Gastroesophageal sphincter (tissue), 4 donors: ENCODE measurements around the gene NIPA2. TPM values are rescaled to one million over a fixed set of nuclear protein-coding genes. Genes with fewer than 3 reads are reported as not detected.

ENCODE experiments used
- ATAC-seq: fragments of 150-250 bp; one replicate; pipeline ENCODE4 v1.9.1; 2016; ENCODE audit warnings: mild to moderate bottlenecking, moderate library complexity
- H3K27ac ChIP-seq, 4 donors: fragments of 200-600 bp; sonication (generic) in 3 of 4; 1 replicate in 3 of 4; 2 replicates in 1 of 4; pipeline ENCODE4 v1.5.1; 2016 to 2019
- H3K27me3 ChIP-seq: fragments of 200-600 bp; sonication (generic); one replicate; pipeline ENCODE4 v1.5.1; 2019
- H3K36me3 ChIP-seq, 2 donors: fragments of 200-600 bp; sonication (generic); one replicate each; pipeline ENCODE4 v1.5.1; 2019; ENCODE audit warnings: control low read depth in 1 of 2
- H3K4me1 ChIP-seq, 3 donors: fragments of 200-600 bp; sonication (generic); 1 replicate in 2 of 3; 2 replicates in 1 of 3; pipeline ENCODE4 v1.5.1; 2016 to 2019; ENCODE audit warnings: control low read depth in 2 of 3
- H3K4me3 ChIP-seq, 2 donors: fragments of 200-600 bp; sonication (generic); one replicate each; pipeline ENCODE4 v1.5.1; 2019; ENCODE audit warnings: mild to moderate bottlenecking in 1 of 2, moderate library complexity in 1 of 2
- H3K9me3 ChIP-seq, 3 donors: fragments of 200-600 bp; sonication (generic); one replicate each; pipeline ENCODE4 v1.5.1; 2017 to 2019; ENCODE audit warnings: control low read depth in 2 of 3
- EP300 ChIP-seq: sonication (generic); formaldehyde crosslinking; IDR thresholded peaks from one replicate; pipeline ENCODE4 v1.6.1; 2017; ENCODE audit warnings: antibody characterized with exemption, mild to moderate bottlenecking
- POLR2A ChIP-seq, 2 donors: fragments of 450-650 bp; IDR thresholded peaks; one replicate each; pipeline ENCODE4 v1.6.1; 2017; ENCODE audit warnings: antibody characterized with exemption in 2 of 2, mild to moderate bottlenecking in 2 of 2, moderate library complexity in 1 of 2
- POLR2AphosphoS5 ChIP-seq: sonication (generic); formaldehyde crosslinking; IDR thresholded peaks from one replicate; pipeline ENCODE4 v1.6.1; 2017; ENCODE audit warnings: antibody characterized with exemption
- WGBS, 2 donors: methylation state at CpG; one replicate each; pipeline ENCODE4 v1.1.5; 2018; ENCODE audit warnings: low coverage in 1 of 2; 5-methylcytosine and 5-hydroxymethylcytosine counted together
- total RNA-seq, 4 donors: library from RNA; depleted of rRNA; stranded (reverse); fragments of >200 nt; gene quantifications; one replicate each; pipeline ENCODE4 v1.1.0, GENCODE V29; 2016
- TF ChIP-seq, protein P1 (sequence below), 4 experiments: fragments of 200-600 bp in 2 of 4; fragments of 450-650 bp in 2 of 4; sonication (generic) in 1 of 4; IDR thresholded peaks; one replicate each; pipeline ENCODE4 v1.5.1; 2017 to 2019; ENCODE audit warnings: antibody characterized with exemption in 4 of 4, mild to moderate bottlenecking in 2 of 4, moderate library complexity in 2 of 4

NIPA2 gene
- total RNA-seq, 4 donors from 2014 or later: 37.0 to 42.5 (median 40.2) TPM

DNA sequence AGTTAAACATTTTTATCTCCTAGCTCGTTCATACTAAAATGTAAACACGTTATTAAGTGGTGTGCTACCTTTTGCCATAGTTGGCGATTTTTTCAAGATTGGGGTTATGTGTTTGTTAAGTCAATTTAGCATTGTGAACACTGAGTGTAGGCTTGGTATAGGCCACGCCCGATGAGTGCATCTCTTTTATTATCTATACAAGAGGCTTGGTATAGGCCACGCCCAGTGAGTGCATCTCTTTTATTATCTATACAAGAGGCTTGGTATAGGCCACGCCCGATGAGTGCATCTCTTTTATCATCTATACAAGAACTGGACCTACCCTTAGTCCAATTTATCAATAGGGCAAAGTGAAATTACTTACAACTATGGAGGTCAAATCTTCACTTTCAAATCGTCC lies 70.4 kb downstream of the NIPA2 start:
- H3K4me1 ChIP-seq: no peaks in the 10 kb centered on the region
- H3K4me3 ChIP-seq: no peak overlapping the region
- no peak for TF ChIP-seq POLR2AphosphoS5
- TF ChIP-seq, protein P1, sequence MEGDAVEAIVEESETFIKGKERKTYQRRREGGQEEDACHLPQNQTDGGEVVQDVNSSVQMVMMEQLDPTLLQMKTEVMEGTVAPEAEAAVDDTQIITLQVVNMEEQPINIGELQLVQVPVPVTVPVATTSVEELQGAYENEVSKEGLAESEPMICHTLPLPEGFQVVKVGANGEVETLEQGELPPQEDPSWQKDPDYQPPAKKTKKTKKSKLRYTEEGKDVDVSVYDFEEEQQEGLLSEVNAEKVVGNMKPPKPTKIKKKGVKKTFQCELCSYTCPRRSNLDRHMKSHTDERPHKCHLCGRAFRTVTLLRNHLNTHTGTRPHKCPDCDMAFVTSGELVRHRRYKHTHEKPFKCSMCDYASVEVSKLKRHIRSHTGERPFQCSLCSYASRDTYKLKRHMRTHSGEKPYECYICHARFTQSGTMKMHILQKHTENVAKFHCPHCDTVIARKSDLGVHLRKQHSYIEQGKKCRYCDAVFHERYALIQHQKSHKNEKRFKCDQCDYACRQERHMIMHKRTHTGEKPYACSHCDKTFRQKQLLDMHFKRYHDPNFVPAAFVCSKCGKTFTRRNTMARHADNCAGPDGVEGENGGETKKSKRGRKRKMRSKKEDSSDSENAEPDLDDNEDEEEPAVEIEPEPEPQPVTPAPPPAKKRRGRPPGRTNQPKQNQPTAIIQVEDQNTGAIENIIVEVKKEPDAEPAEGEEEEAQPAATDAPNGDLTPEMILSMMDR (IDR thresholded peaks at IDR 0.05): no peak
- no peak for ATAC-seq
- peaks cover 0 to 99% of the 10 kb centered on the region in 2 donors for H3K36me3 ChIP-seq
- H3K27ac ChIP-seq: no peak overlapping the region
- no peaks in the 10 kb centered on the region for H3K9me3 ChIP-seq
- no peaks in the 10 kb centered on the region for H3K27me3 ChIP-seq
- whole genome bisulfite sequencing, 2 donors: 91% methylated on average over 7 to 9 of the region's 9 CpGs

DNA sequence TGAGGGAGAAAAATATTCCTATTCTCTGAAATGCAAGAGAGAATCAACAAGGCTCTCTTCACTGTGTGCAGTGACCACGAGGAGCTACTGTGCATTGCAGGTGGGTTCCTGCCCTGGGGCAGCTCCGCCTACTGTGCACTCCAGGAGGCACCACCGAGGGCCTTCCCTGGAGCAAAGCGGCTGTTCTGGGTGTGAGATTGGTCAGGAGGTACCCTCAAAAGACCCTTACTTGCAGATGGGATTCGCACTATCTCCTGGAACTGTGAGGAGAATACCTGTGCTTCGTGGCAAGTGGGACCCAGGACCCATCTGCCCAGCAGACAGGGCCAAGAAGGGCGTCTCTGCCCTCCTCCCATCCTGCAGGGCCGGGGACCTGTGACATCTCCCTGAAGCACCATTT lies 72.8 kb downstream of the NIPA2 start:
- WGBS, 2 donors: 96% methylated on average over 4 of the region's 8 CpGs; no CpG with 5 or more reads in 1 of the 2 donors
- Histone ChIP-seq H3K4me1 (no peaks in the 10 kb centered on the region), H3K36me3 (peaks cover 0 to 100% of the 10 kb centered on the region in 2 donors), H3K27me3 (no peaks in the 10 kb centered on the region), H3K4me3 (no peak overlapping the region), H3K27ac (no peak overlapping the region), H3K9me3 (no peaks in the 10 kb centered on the region)
- ATAC-seq: no peak
- TF ChIP-seq POLR2A (IDR thresholded peaks at IDR 0.05) (no peak), POLR2AphosphoS5 (no peak), EP300 (no peak)
- TF ChIP-seq, protein P1 (IDR thresholded peaks at IDR 0.05): no peak

DNA sequence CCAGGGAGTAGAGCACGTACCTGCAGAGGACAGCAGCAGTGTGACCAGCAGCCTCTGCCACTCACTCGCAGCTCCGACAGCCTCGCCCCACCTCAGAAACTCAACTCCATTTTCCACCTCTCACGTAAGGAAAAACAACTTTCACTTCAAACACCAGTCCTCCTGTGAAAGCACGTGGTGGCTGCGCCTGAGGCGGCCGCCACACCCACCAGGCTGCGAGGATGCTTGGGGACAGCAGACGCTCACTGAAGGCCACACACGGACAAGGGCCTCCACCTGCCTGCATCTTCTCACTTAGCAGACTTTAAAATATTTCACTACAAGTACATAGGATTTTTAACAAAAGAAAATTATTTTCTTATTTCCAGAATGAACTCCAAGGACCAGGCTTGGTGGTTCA lies 73.8 kb downstream of the NIPA2 start:
- TF ChIP-seq, protein P1 (IDR thresholded peaks at IDR 0.05): no peak
- TF ChIP-seq EP300: no peak
- no peak for TF ChIP-seq POLR2A (IDR thresholded peaks at IDR 0.05)
- TF ChIP-seq POLR2AphosphoS5: no peak
- no peaks in the 10 kb centered on the region for H3K4me1 ChIP-seq
- no peaks in the 10 kb centered on the region for H3K9me3 ChIP-seq
- ATAC-seq: no peak
- 50 to 100% methylated on average over 1 to 4 of the region's 12 CpGs for WGBS, 2 donors
- H3K4me3 ChIP-seq: no peak overlapping the region
- H3K27me3 ChIP-seq: no peaks in the 10 kb centered on the region
- H3K36me3 ChIP-seq: peaks cover 0 to 100% of the 10 kb centered on the region in 2 donors
- no peak overlapping the region for H3K27ac ChIP-seq

DNA sequence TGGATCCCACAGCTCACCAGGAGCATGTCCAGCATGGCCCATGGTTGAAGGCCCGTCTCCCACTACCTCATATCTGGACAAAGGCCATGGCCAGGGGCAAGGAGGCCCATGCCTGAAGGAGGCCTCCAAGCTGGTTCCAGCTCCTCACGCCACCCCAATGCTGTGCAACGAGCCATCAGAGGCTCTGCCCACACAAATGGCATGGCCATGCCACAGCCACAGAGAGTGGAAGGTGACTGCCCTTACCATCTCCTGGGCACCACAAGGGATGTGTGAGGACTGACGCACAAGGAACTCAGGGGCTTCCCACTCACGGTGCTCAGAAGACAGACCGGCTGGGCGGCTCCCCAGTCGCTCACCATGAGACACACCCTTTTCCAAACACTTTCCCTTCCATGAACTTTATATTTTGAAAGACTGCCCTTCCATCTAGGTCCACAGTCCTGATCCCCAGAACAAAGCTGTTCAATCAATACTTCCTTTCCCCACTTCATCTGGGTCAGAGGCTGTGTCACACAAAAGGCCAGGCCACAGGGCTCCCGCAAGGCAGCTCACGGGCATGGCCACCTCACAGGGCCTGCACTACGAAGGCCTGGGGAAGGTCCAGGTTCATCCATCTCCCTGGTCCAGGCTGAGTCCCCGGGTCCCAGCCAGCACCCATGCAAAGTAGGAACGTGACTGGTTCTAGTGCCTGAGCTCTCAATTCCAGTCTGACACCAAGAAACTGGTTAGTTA lies 75.3 kb downstream of the NIPA2 start:
- peaks cover 0 to 100% of the 10 kb centered on the region in 2 donors for H3K36me3 ChIP-seq

More for the DNA sequence above, 75.3 kb downstream of the NIPA2 start:
- TF ChIP-seq POLR2AphosphoS5 (no peak), POLR2A (IDR thresholded peaks at IDR 0.05) (no peak), EP300 (no peak)
- TF ChIP-seq, protein P1 (IDR thresholded peaks at IDR 0.05): no peak
- Histone ChIP-seq H3K27me3 (no peaks in the 10 kb centered on the region), H3K4me3 (no peak overlapping the region), H3K9me3 (no peaks in the 10 kb centered on the region), H3K27ac (no peak overlapping the region), H3K4me1 (no peaks in the 10 kb centered on the region)
- ATAC-seq: no peak
- WGBS, 2 donors: 82 to 90% methylated on average over 3 to 6 of the region's 13 CpGs
